A549 treated with CORT108297 at 1 μM for 4 hours (cell line): ENCODE data around the gene PCP4. TPM values are rescaled to one million over a fixed set of nuclear protein-coding genes. Genes with fewer than 3 reads are reported as not detected.

Source experiments
- total RNA-seq: library from RNA; stranded (reverse); fragments of 200-300 nt; extraction: Qiagen RNA extraction; gene quantifications from 5 replicates; pipeline ENCODE4 v1.2.3, GENCODE V29; 2022

PCP4 gene
- not detected in 5 replicates for total RNA-seq

DNA sequence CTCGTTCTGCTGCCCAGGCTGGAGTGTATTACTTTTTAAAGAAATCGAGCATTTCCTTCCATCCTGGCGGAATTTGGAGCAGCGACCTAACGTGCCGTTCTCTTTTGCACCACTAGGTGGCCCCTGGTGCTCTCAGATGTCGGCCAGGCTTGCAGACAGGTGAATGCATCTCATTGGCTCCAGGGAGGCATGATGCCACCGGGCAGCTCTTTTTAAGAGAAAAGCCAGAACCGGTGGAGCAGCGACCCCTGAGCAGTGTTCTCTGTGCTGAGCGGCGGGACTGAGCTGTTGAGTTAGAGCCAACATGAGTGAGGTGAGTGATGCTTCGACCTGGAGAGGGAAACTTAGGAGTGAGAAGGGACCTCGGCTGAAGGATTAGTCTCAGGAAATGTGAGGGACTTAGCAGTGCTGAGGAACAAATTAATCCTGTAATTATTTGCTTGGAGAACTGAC lies at the start of gene PCP4:
TSS of gene PCP4 (plus strand) at position 241 of the 453 bp plus-strand sequence. CDS start at position 305, 64 bp downstream.

Other genes starting within 250 kb of the PCP4 start
- gene IGSF5, start 122.3 kb upstream of the PCP4 start, total RNA-seq: not detected in 5 replicates